HG03378 (cell line): Measurements from ENCODE around the gene PPEF2.
"Not testable (repeated sequence)": the region's sequence is repeated elsewhere in the genome, so short reads cannot be mapped to it uniquely, and the experiment has no call there.

Source experiments
- ATAC-seq: cut with Tn5 transposase; IDR thresholded peaks from one replicate; pipeline ENCODE4 v1.9.1; 2021; ENCODE audit warnings: mild to moderate bottlenecking, moderate library complexity; ENCODE audit not compliant: unreplicated experiment

The PPEF2 gene, protein sequence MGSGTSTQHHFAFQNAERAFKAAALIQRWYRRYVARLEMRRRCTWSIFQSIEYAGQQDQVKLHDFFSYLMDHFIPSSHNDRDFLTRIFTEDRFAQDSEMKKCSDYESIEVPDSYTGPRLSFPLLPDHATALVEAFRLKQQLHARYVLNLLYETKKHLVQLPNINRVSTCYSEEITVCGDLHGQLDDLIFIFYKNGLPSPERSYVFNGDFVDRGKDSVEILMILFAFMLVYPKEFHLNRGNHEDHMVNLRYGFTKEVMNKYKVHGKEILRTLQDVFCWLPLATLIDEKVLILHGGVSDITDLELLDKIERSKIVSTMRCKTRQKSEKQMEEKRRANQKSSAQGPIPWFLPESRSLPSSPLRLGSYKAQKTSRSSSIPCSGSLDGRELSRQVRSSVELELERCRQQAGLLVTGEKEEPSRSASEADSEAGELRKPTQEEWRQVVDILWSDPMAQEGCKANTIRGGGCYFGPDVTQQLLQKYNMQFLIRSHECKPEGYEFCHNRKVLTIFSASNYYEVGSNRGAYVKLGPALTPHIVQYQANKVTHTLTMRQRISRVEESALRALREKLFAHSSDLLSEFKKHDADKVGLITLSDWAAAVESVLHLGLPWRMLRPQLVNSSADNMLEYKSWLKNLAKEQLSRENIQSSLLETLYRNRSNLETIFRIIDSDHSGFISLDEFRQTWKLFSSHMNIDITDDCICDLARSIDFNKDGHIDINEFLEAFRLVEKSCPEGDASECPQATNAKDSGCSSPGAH

DNA sequence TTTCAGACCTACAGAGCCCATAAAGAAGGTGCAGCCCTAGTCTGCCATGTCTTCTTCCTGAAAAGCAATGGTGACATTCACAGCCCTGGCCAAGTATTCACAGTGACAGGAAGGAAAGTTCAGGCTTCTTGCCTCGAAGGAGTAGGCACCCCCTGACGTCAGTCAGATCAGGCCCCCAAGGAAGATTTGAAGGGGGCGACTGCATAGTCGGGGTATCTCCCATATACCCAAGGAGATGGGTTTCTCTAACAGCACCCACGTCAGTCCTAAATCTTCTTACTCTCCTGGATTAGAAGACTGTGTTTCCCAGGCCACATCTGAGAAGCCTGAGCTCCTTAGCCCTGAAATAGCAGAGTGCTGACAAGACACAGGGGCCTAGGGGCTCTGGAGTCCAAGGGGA is at the start of gene PPEF2:
PPEF2 (minus strand) TSS at position 101 of the 400 bp plus-strand sequence. CDS start 6,127 bp downstream, outside the sequence.
- no peak for ATAC-seq

DNA sequence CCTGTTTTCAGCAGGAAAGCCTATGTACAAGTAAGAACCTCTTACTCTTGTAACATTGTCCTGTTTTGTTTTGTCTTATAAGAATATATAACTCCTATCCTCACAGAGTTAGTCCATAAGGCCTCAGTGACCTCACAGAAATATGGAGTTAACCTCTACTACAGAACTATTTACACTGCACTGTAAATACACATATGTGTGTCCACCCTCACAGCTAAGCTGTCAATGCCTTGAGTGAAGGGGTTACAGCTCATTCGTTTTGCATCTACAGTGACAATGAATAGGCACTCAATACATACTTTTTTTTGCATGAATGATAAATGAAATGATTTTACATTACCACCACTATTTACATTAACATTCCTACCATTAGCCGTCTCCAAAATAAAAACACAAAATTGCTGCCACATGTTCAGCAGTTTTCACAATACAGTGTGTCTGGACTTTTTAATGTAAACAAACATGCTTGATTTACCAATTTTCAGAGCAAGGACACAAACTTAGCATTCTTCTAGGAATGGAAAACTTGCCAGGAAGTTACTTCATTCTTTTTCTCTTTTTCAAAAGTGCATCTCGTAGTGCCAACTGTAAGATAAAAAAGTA is 48.1 kb upstream of the PPEF2 start:
- ATAC-seq, result no peak

DNA sequence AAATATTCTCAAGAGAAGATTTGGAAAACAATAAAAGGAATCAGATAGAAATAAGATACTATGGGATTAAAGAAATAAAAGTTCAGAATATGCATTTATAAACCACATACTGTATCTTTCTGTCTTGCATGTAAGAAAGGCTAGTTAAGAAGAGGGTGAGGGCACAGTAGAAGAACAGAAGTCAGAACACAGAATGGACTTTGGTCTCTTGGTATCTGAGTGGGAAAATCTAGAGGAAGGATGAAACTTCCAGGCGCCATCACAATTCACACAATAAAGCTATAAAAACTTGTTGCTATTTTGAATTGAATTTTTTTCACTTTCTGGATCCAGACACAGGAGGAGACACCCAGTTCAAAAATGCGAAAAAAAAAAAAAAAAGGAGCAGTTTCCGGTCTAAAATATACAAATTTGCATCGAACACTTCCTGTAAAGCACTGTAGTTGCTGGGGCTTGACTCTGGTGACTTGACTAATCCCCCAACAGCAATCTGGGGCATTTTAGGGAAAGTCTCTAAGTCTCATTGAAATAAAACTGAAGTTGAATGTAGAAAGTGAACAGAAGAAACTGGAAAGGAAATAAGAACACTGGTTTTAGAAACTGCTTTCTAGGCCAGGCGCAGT is 46.7 kb upstream of the PPEF2 start:
- peak; percentile 76 for ATAC-seq

DNA sequence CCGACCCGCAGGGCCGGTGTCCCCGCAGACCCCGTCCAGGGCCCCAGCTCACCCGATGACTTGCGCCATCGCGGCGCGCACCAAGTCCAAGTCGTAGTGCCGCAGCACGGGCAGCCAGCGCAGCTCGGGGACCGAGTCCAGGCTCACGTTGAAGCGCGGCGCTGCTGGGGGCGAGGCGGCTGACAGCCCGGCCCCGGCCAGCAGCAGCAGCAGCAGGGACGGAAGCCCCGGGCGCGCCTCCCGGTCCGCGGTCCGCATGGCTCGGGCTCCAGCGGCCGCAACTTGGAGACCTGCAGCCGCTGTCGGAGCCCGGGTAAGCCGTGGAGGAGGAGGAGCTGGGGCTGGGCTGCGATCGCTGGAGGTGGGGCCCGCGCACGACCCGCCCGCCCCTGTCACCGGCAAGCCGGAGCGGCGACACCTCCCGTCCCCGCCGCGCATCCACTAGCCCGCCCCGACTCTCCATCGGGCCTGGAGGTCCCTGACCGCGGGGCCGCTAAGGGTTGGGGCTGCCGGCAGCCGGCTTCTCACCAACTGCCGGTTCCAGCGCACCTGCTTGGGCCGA is 38.5 kb upstream of the PPEF2 start, which contains the start of gene NAAA:
NAAA (minus strand) TSS at position 322 of the 562 bp plus-strand sequence; CDS start at position 258, 64 bp downstream.
- peak; percentile 58 for ATAC-seq

DNA sequence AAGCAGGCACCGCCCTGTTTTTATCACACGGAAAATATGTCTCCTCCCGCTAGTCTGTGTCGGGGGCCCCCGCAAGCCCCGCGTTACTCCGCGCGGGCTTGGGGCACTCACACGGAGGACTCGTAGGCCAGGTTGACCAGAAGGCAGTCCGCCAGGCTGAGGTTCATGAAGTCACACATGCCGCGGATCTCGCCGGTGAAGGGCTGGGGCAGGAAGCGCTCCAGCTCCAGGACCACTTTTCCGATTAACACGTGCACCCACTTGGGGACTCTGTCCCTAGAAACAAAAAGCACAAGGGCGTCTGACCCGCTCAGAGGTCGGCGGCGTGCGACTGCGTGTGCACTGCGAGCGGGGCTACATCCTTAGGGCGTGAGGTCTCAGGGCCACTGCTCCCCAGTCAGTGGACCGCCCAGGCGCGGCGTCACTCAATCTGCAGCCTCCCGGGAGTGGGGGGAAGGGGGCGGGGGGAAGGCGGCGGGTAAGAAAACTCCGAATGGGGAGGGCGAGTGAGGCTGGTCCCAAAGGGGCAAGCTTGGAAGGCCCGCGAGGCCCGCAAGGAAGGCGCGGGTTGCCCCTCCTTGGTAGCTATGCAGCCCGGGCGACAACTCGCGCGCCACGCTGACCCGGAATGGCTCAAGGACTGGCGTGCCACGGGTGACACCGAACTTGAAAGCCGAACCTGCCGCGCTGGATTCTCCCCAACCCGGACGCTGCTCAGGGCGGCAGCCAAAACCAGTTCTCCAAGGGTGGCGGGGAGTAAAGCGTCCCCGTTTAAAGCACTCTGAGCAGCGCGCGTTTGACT is 37.8 kb upstream of the PPEF2 start:
- ATAC-seq, result peak; percentile 52

DNA sequence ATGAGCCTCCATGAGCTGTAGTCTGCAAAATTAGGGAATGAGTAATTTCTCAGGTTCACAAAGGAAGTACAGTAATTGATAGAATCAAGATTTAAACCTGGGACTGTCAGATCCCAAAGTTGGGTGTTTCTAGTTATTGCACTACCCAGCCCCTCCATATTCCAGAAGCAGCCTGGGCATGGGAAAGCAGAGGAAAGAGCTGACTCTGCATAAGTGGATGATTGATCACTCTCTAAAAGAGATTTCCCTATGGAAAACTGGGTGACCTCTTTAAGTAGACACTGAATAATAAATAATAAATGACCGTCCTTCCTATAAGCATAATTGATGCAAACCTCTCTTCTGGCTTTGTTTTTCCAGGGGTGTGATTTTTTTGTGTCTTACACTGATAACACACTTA is 33.4 kb upstream of the PPEF2 start:
- no peak for ATAC-seq

DNA sequence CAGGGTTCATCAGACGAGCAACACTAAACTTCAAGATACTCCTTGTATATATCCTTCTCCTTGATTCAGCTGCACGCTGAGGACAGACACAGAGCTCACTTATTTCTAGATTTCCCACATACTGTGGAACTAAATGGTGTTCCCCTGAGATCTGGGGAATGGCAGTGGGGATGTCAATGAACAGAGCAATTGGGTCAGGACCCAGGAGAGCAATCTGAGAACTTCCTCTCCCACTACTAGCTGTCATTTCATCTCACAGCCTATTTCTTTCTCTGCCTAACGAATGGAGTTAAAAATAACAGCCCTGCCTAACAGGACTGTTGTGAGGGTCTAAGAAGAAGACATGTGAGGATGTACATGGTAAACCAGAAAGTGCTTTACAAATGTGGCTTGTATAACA is 27.9 kb upstream of the PPEF2 start:
- ATAC-seq, result no peak

DNA sequence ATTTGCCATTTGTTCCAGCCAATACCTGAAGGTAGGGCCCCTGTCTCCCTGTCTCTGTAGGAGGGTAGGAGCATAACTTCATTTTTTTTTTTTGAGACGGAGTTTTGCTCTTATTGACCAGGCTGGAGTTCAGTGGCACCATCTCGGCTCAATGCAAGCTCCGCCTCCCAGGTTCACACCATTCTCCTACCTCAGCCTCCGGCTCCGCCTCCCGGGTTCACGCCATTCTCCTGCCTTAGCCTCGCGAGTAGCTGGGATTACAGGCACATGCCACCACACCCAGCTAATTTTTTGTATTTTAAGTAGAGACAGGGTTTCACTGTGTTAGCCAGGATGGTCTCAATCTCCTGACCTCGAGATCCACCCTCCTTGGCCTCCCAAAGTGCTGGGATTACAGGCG is 22.7 kb upstream of the PPEF2 start:
- ATAC-seq, result not testable (repeated sequence)

DNA sequence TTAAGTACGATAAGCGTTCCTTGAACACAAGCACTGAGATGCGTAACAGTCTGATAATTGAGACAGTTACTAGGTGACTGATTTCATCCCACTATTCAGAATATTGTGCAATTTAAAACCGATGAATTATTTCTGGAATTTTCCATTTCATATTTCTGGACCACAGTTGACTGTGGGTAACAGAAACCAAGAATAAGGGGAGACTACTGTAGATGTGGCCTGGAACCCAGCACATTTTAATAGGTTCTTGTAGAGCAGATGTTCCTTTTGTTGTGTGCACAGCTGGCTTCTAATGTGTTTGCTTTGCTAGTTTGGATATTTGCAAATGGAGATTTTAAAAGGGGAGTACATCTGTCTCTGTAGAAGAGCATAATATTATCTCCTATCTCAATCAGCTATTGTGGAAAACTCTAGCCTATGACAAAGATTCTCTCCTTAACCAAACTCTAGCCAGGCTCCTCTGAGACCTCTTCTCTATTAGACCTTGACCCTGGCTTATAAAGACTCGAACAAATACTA is 22.1 kb upstream of the PPEF2 start:
- no peak for ATAC-seq

DNA sequence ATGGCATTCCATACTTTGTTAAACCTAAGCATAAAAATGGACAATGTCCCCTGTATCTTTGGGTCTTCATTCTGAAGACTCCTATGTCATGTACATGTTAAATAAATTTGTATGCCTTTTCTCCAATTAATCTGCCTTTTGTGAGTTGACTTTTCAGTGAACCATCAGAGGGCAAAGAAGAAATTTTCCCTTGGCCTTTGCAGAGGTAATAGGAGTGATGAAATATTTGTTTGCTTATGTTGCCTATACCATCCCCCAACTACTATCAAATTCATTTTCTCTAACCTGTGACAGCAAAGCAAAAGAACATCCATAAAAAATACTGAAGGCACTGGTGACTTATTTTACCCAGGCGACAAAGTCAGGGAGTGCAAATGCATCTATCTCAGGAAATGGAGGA is 20.3 kb upstream of the PPEF2 start:
- ATAC-seq, result no peak

DNA sequence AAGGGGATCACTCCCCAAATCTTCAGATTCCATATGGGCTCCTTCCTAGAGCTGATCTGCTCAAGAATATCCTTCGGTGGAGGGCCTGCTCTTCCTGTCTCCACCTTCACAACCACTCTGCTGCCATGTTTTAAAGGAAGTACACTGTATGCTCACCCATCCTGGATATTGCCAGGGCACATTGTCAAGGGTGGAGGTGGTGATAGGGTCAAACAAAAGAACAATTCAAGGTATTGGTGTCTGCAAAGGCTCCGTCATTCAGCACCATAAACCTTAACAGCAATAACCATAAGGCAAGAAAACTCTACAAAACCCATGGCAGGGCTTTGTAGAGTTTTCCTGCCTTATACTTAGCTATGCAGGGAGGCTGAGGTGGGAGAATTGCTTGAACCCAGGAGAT is 19.7 kb upstream of the PPEF2 start:
- ATAC-seq, result no peak

DNA sequence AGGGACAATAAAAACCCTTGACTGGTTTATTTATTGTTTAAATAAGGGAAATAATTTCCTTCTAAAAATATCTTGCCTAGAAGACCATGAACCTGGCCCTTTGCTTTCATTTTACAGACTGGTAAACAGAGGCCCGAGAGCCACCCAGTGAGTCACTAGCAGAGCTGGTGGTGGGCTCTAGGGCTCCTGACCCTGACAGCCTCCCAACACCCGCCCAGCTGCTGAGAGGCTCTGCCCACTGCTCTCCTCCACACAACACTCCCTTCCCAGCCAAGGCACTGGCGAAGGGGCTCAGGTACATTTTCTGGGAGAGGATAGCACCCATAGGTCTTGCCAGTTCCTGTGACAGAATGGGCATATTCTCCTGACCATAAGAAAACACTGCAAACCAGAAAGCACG is 18.1 kb upstream of the PPEF2 start:
- no peak for ATAC-seq

DNA sequence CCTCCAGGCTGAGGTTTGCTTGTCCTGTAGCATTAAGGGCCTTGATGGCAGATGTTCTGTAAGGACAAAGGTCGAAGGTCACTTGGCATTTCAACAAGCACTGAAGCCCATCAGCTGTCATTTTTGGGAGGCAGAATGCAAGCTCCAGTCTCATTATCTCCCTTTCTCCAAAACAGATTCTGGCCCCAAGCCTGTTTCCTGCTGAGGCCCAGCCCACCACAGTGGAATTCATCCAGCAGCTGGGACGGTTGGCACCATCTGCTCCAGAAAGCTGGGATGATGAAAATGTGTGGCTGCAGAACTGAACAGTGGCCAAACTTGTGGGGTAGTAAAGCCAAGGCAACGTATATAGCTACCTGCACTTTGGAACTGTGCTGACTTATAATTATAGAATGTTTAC is 17.7 kb upstream of the PPEF2 start:
- no peak for ATAC-seq

DNA sequence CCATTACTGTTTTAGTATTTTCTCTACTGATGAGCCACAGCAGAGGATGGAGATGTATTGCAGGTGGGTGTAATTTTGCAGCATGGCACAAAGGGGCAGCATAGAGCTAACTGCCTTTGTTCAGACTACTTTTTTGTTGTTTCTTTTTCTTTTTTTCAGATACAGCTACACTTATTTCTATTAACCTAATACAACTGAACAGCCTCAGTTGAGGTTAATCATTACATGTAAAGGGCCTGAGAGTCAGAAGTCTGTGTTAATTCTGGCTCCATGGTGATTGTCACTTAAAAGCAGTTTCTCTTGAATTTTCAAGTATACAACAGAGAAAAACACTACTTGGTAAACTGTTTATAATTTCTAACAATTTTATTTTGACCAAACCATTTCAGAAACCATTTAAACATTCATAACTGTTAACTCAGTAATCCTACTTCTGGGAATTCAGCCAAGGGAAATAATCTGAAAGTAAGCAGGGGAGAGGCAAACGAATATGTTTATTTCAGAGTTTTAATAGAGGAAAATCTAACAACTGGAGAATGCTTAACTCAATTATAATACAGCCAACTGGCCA is 13.9 kb upstream of the PPEF2 start:
- peak; percentile 86 for ATAC-seq

DNA sequence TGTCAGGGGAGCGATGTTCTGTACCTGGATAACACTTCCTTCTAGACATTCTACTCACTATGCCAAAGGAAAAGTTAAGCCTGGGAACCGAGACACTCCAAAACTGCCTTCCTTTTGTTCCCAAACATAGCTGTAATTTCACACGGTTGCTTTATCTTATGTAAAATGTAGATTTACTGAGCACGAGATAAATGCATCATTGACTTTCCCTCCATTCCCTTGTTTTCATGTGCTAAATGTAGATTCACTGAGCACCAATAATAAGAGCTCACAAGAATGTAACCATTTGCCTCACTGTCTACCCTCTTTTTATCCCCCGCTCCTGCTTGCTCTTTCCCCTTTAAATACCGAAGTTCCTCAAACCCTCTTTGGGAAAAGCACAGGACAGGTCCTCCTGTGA is 10.7 kb upstream of the PPEF2 start:
- no peak for ATAC-seq

DNA sequence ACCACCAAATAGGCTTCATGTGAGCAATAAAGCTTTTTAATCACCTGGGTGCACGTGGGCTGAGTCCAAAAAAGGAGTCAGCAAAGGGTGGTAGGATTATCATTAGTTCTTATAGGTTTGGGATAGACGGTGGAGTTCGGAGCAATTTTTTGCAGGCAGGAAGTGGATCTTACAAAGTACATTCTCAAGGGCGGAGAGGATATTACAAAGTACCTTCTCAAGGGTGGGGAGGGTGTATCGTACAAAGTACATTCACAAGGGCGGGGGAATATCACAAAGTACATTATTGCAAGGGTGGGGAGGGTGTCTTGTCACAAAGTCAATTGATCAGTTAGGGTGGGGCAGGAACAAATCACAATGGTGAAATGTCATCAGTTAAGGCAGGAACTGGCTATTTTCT is 8.6 kb upstream of the PPEF2 start:
- not testable (repeated sequence) for ATAC-seq

DNA sequence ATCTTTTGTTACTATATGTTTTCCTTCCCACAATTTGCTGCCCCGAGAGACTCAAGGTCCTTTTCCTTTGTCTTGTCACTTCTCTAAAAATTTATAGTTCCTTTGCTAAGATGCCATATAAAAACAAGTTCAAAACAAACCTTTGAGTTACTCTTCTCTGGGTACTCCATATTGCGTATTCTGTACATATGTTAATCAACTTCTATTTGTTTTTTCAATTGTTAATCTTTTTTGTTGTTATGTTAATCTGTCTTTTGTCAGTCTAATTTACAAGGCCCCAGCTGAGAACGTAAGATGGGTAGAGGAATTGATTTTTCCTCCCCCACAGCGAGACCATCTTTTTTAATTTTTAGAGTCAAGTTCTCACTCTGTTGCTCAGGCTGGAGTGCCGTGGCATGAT is 7.2 kb upstream of the PPEF2 start:
- no peak for ATAC-seq

DNA sequence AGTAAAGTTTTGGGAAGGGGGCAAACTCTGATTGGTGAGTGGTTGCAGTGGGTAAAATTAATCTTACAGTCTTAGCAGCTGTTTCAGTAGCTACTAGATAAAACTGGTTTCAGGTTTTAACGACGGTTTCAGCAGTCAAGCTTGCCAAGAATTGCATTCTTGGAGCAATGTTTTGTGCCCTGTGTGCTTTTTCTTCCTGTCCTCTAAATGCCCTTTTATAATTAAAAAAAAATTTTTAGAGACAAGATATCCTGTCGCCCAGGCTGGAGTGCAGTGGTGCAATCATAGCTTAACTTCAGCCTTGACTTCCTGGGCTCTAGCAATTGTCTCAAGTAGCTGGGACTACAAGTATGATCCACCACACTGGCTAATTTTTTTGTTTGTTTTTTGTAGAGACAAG is 6.3 kb upstream of the PPEF2 start:
- ATAC-seq, result no peak

DNA sequence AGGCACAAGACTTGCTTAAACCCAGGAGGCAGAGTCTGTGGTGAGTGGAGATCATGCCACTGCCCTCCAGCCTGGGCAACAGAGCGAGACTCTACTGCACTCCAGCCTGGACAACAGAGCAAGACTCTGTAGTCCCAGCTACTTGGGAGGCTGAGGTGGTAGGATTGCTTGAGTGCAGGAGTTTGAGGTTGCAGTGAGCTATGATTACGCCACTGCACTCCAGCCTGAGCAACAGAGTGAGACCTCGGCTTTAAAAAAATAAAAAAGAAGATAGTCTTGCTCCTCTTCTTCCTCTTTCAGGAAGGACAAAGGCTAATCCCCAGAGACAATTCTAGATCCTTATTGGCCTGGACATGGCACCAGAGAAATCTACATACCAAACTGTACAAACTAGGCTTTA is 5.7 kb upstream of the PPEF2 start:
- ATAC-seq, result no peak

DNA sequence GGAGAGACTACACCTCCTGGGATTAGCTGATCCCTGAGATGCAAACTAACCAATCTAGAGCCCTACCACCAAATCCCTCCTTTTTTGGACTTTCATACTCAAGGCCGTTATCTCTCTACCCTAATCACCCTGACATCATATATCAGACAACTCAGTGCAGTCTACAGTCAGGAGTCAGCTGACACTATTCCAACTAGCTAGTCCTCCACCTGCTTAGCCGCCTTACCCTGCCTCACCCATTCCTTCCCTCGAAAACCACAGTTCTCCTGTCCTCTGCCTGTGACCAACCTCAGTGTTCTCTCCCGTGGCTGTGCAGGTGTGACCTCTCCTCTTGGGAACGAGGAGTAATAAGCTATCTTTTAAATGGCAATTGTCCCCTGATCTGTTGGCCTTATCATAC is 1.8 kb upstream of the PPEF2 start:
- ATAC-seq, result no peak
